SK-N-SH treated with all-trans-retinoic acid at 6 μM for 48 hours (cell line): Measurements from ENCODE around the gene TMEM219.
A peak's percentile ranks its signal among the peaks of the same experiment; 100 is the strongest.

Source experiments
- CSDC2 ChIP-seq: fragments of 250-450 bp; sonication (Bioruptor Pico); IDR thresholded peaks from 2 replicates; pipeline ENCODE4 v1.5.0; 2020; ENCODE audit warnings: mild to moderate bottlenecking, moderate library complexity
- ESRRG ChIP-seq: fragments of 250-450 bp; sonication (Bioruptor Pico); IDR thresholded peaks from 2 replicates; pipeline ENCODE4 v1.6.1; 2021; ENCODE audit warnings: mild to moderate bottlenecking
- GLIS3 ChIP-seq: fragments of 250-450 bp; sonication (Bioruptor Pico); IDR thresholded peaks from 2 replicates; pipeline ENCODE4 v1.5.0; 2020; ENCODE audit warnings: mild to moderate bottlenecking, moderate library complexity
- ISL1 ChIP-seq: fragments of 250-450 bp; sonication (Bioruptor Pico); IDR thresholded peaks from 2 replicates; pipeline ENCODE4 v2.1.2; 2022; ENCODE audit warnings: mild to moderate bottlenecking, moderate library complexity
- PATZ1 ChIP-seq: fragments of 250-450 bp; sonication (Bioruptor Pico); IDR thresholded peaks from 2 replicates; pipeline ENCODE4 v1.8.0; 2020; ENCODE audit warnings: mild to moderate bottlenecking, moderate library complexity, borderline replicate concordance
- POU6F1 ChIP-seq: fragments of 250-450 bp; sonication (Bioruptor Pico); IDR thresholded peaks from 2 replicates; pipeline ENCODE4 v1.8.0; 2021; ENCODE audit warnings: low read depth, mild to moderate bottlenecking, moderate library complexity, borderline replicate concordance
- PPARA ChIP-seq: fragments of 250-450 bp; sonication (Bioruptor Pico); IDR thresholded peaks from 2 replicates; pipeline ENCODE4 v1.5.0; 2020; ENCODE audit warnings: mild to moderate bottlenecking, borderline replicate concordance
- RARB ChIP-seq: fragments of 250-450 bp; sonication (Bioruptor Pico); IDR thresholded peaks from 2 replicates; pipeline ENCODE4 v1.8.0; 2021; ENCODE audit warnings: mild to moderate bottlenecking, moderate library complexity
- TSHZ2 ChIP-seq: fragments of 250-450 bp; sonication (Bioruptor Pico); IDR thresholded peaks from 2 replicates; pipeline ENCODE4 v1.5.0; 2020; ENCODE audit warnings: mild to moderate bottlenecking, moderate library complexity
- ZC3H10 ChIP-seq: fragments of 250-450 bp; sonication (Bioruptor Pico); IDR thresholded peaks from 2 replicates; pipeline ENCODE4 v1.5.1; 2021; ENCODE audit warnings: mild to moderate bottlenecking, moderate library complexity

GRCh38 chr16:29975134-29975538 is 13.3 kb downstream of the TMEM219 start:
- TF ChIP-seq ZC3H10 (CRISPR knock-in tag) = no peak
- TF ChIP-seq POU6F1 (CRISPR knock-in tag) = no peak
- TF ChIP-seq ESRRG (CRISPR knock-in tag) = no peak
- TF ChIP-seq PPARA (CRISPR knock-in tag) = no peak
- TF ChIP-seq GLIS3 (CRISPR knock-in tag) = no peak
- no peak for TF ChIP-seq PATZ1 (CRISPR knock-in tag)
- no peak for TF ChIP-seq RARB (CRISPR knock-in tag)
- TF ChIP-seq TSHZ2 (CRISPR knock-in tag) = no peak
- TF ChIP-seq CSDC2 (CRISPR knock-in tag) = no peak
- 0 out of 2 replicates have a peak, but pooled peaks have one; percentile 9 for TF ChIP-seq ISL1 (CRISPR knock-in tag)
